ENCODE results near the gene SORCS2.

GRCh38 chr4:7469023-7469422 lies 276.7 kb downstream of the SORCS2 start:
- no peak for TF ChIP-seq CTCF (conservative IDR thresholded peaks at IDR 0.05; ENCODE audit: low read length)
- no peak for TF ChIP-seq EZH2phosphoT487 (IDR thresholded peaks at IDR 0.05; ENCODE audit: borderline replicate concordance, low read depth, low read length)

Measured in OCI-LY7 (cell line).